Testis (tissue), 3 donors: ENCODE measurements around the gene TMEM9B. TPM values are rescaled to one million over a fixed set of nuclear protein-coding genes. Genes with fewer than 3 reads are reported as not detected.
A peak's percentile ranks its signal among the peaks of the same experiment; 100 is the strongest.

Source experiments
- DNase-seq: peaks from one replicate; pipeline ENCODE4 v3.0.0-alpha.2; 2019
- H3K27ac ChIP-seq, 2 donors: fragments of 200-600 bp; sonication (generic); one replicate each; pipeline ENCODE4 v1.5.1; 2019
- H3K27me3 ChIP-seq: fragments of 200-600 bp; sonication (generic); one replicate; pipeline ENCODE4 v1.5.1; 2019
- H3K36me3 ChIP-seq: fragments of 200-600 bp; sonication (generic); one replicate; pipeline ENCODE4 v1.5.1; 2017; ENCODE audit warnings: low read depth; ENCODE audit errors: missing control alignments
- H3K4me1 ChIP-seq: fragments of 200-600 bp; sonication (generic); one replicate; pipeline ENCODE4 v1.5.1; 2019
- H3K4me3 ChIP-seq, 2 donors: fragments of 200-600 bp; sonication (generic); one replicate each; pipeline ENCODE4 v1.5.1; 2017 to 2019
- H3K9me3 ChIP-seq: fragments of 200-600 bp; sonication (generic); one replicate; pipeline ENCODE4 v1.5.1; 2017
- POLR2A ChIP-seq: fragments of 450-650 bp; IDR thresholded peaks from one replicate; pipeline ENCODE4 v1.6.1; 2017; ENCODE audit warnings: antibody characterized with exemption, mild to moderate bottlenecking, moderate library complexity
- WGBS, 2 donors: methylation state at CpG; one replicate each; pipeline ENCODE4 v1.1.5; 2018; 5-methylcytosine and 5-hydroxymethylcytosine counted together
- intact Hi-C: fragments of 100-400 bp; cut with DNase I; formaldehyde crosslinking; loops from one replicate; pipeline ENCODE4 v1.15.1; 2023; ENCODE audit warnings: low total_unique reads
- polyA plus RNA-seq: library from polyadenylated mRNA; stranded (reverse); fragments of 350-450 nt; fragmentation: Illumina TruSeq; extraction: RNeasy Lipid Tissue Mini Kit (QIAGEN cat#74804); gene quantifications from one replicate; pipeline ENCODE4 v1.2.3, GENCODE V29; 2014; ENCODE audit warnings: low read depth, low replicate concordance; ENCODE audit not compliant: insufficient read depth
- small RNA-seq, 2 donors: library from RNA; depleted of rRNA; stranded (forward); fragments of <200 nt; gene quantifications; one replicate each; pipeline ENCODE3, GENCODE V24; 2016
- total RNA-seq, 2 donors: library from RNA; depleted of rRNA; stranded (reverse); fragments of >200 nt; gene quantifications; one replicate each; pipeline ENCODE4 v1.2.3, GENCODE V29; 2016
- TF ChIP-seq, protein P1 (sequence below), 3 experiments: fragments of 450-650 bp in 2 of 3; fragments of 200-600 bp in 1 of 3; sonication (generic) in 1 of 3; IDR thresholded peaks; one replicate each; pipeline ENCODE4 v1.5.1; 2016 to 2019; ENCODE audit warnings: antibody characterized with exemption in 3 of 3, mild to moderate bottlenecking in 2 of 3, moderate library complexity in 1 of 3

The TMEM9B gene
- total and polyA plus RNA-seq, 3 donors from 2014 or later, result 43.3 to 55.0 (median 43.5) TPM

DNA sequence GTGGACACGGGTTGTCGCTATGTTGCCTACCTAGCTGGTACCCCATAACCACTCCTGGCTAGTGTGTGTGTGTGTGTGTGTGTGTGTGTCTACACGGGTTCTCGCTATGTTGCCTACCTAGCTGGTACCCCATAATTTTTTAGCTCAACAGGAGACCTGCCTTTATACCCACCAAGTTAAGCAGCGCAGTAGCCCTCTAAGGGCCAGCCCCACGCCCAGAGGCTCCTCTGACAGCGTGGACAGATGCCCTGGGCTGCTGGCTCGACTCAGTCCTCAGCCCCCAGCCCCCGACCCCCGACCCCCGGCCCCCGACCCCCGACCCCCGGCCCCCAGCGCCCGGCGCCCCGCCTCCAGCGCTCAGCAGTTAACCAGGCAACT is 53.6 kb downstream of the TMEM9B start:
- peak overlapping the region; percentile 95 to 98 for H3K27ac ChIP-seq
- peaks cover 22% of the 10 kb centered on the region for H3K4me1 ChIP-seq
- TF ChIP-seq, protein P1, sequence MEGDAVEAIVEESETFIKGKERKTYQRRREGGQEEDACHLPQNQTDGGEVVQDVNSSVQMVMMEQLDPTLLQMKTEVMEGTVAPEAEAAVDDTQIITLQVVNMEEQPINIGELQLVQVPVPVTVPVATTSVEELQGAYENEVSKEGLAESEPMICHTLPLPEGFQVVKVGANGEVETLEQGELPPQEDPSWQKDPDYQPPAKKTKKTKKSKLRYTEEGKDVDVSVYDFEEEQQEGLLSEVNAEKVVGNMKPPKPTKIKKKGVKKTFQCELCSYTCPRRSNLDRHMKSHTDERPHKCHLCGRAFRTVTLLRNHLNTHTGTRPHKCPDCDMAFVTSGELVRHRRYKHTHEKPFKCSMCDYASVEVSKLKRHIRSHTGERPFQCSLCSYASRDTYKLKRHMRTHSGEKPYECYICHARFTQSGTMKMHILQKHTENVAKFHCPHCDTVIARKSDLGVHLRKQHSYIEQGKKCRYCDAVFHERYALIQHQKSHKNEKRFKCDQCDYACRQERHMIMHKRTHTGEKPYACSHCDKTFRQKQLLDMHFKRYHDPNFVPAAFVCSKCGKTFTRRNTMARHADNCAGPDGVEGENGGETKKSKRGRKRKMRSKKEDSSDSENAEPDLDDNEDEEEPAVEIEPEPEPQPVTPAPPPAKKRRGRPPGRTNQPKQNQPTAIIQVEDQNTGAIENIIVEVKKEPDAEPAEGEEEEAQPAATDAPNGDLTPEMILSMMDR (IDR thresholded peaks at IDR 0.05), result no peak
- TF ChIP-seq POLR2A, result no peak
- H3K4me3 ChIP-seq, result peak overlapping the region; percentile 94 to 98
- H3K9me3 ChIP-seq, result no peaks in the 10 kb centered on the region
- 0% methylated on average over 2 to 7 of the region's 19 CpGs for WGBS, 2 donors
- DNase-seq, result no peak
- H3K27me3 ChIP-seq, result no peaks in the 10 kb centered on the region
- intact Hi-C loops, result loop anchor here (5.0 kb wide), 1 partner anchor 228 kb away; the partner anchor contains the start of genes RPL27A and TRIM66
- no peaks in the 10 kb centered on the region for H3K36me3 ChIP-seq

DNA sequence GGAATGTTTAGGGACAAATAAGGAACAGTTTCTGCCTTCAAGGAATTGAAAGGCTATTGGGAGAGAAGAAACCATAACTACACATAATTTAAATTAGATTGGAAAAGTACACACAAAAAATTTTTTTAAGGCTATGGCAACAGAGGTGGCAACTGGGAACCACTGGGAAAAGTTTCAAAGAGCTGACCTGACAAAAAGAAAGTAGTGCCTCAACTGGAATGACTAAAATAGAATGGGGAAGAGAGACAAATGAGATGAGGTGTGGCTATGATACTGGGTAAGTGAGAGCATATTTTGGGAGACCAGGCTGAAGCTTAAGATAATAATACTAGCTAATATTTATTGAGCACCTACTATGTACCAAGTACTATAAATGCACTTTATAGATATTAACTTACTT is 56.1 kb downstream of the TMEM9B start:
- Histone ChIP-seq H3K27ac (no peak overlapping the region), H3K27me3 (no peaks in the 10 kb centered on the region), H3K4me1 (peaks cover 6% of the 10 kb centered on the region), H3K9me3 (no peaks in the 10 kb centered on the region), H3K4me3 (no peak overlapping the region), H3K36me3 (no peaks in the 10 kb centered on the region)
- intact Hi-C loops, result no loop called here
- TF ChIP-seq, protein P1 (IDR thresholded peaks at IDR 0.05), result no peak
- TF ChIP-seq POLR2A, result no peak
- DNase-seq, result no peak

DNA sequence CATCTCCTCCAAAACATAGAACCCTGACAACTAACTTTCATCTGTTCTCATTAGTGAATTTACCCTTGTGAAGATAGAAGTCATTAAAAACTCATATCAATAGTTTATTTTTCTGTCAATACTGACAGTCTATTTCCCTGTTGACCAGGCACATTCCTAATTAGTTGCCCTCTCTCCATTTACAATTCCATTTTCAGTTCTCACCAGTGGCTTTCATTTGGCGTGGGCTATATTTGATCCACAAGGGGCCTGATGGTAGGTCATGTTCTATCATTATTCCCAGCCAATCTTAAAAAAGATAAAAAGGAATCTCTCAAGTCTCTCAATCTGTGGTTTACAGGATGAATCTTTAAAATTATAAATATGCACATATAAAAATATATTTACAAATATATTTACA is 57.1 kb downstream of the TMEM9B start:
- DNase-seq, result no peak
- Histone ChIP-seq H3K36me3 (no peaks in the 10 kb centered on the region), H3K4me3 (no peak overlapping the region), H3K9me3 (no peaks in the 10 kb centered on the region), H3K27ac (no peak overlapping the region), H3K4me1 (peaks cover under 1% of the 10 kb centered on the region), H3K27me3 (no peaks in the 10 kb centered on the region)
- 88% methylated on average over 1 of the region's 1 CpG for WGBS, 2 donors
- TF ChIP-seq POLR2A, result no peak
- TF ChIP-seq, protein P1 (IDR thresholded peaks at IDR 0.05), result no peak
- intact Hi-C loops, result no loop called here

DNA sequence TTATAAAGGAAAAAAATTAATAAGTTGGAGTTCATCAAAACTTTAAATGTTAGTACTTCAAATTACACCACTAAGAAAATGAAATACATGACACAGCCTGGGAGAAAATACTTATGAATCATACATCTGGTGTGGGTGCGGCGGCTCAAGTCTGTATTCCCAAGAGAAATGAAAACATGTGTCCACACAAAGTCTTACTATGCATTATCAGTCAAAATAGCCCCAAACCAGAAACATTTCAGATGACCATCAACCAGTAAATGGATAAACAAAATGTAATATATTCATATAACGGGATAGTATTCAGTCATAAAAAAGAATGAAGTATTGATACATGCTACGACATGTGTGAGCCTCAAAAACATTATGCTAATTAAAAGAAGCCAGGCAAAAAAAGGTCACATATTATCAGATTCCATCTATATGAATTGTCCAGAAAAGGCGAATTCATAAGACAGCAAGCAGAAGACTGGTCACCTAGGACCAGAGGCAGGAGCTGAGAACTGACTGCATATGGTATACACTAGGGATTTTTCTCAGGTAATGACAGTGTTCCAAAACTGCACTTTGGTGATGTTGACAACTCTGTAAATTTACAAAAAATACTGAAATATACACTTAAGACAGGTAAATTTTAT is 58.6 kb downstream of the TMEM9B start:
- Histone ChIP-seq H3K4me1 (no peaks in the 10 kb centered on the region), H3K36me3 (no peaks in the 10 kb centered on the region), H3K9me3 (no peaks in the 10 kb centered on the region), H3K27me3 (no peaks in the 10 kb centered on the region), H3K4me3 (no peak overlapping the region), H3K27ac (no peak overlapping the region)
- 87 to 90% methylated on average over 5 of the region's 5 CpGs for WGBS, 2 donors
- no peak for DNase-seq
- no peak for TF ChIP-seq POLR2A
- TF ChIP-seq, protein P1 (IDR thresholded peaks at IDR 0.05), result no peak
- intact Hi-C loops, result no loop called here

DNA sequence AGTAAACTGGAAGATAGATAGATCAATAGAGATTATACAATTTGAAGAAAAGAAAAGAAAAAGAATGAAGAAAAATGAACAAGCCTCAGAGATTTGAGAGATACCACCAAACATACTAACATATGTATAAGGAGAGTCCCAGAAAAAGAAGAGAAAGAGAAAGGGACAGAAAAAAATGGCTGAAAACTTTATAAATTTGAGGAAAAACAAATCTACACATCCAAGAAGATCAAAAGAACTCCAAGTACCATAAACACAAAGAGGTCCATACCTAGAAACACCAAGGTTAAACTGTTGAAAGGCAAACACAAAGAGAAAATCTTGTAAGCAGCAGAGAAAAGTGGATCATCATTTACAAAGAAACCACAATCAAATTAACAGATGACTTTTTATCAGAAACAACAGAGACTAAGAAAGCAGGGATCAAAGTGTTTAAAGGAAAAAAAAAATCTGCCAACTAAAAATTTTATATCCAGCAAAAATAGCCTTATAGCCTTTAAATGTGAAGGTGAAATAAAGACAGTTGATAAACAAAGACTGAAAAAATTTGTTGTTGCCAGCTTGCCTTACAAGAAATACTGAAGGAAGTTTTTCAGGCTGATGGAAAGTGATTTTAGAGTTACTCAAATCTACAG is 65.0 kb downstream of the TMEM9B start:
- TF ChIP-seq POLR2A, result no peak
- DNase-seq, result no peak
- intact Hi-C loops, result no loop called here
- H3K27ac ChIP-seq, result no peak overlapping the region
- no peak overlapping the region for H3K4me3 ChIP-seq
- H3K36me3 ChIP-seq, result no peaks in the 10 kb centered on the region
- no peaks in the 10 kb centered on the region for H3K27me3 ChIP-seq
- no peaks in the 10 kb centered on the region for H3K9me3 ChIP-seq
- H3K4me1 ChIP-seq, result no peaks in the 10 kb centered on the region

Small RNA genes lying within 50 kb of the gene (small RNA-seq; reads per million reads assigned to genes)
- gene RF00019, result 0 reads per million in 2 donors

Other genes with a start within 250 kb of the TMEM9B start
- 10 to 100 TPM; 38.5 to 40.4 TPM for gene AKIP1, start 53.3 kb downstream of the TMEM9B start, total RNA-seq
- gene AKIP1, start 53.3 kb downstream of the TMEM9B start, polyA plus RNA-seq, result 30.9 TPM
- 1 to 10 TPM; 1.4 to 1.7 TPM for gene C11orf16, start 31.5 kb downstream of the TMEM9B start, total RNA-seq
- gene C11orf16, start 31.5 kb downstream of the TMEM9B start, polyA plus RNA-seq, result 5.9 TPM
- gene ASCL3, start 21.4 kb downstream of the TMEM9B start, total RNA-seq, result not detected
- gene ASCL3, start 21.4 kb downstream of the TMEM9B start, polyA plus RNA-seq, result not detected
- gene NRIP3, start 39.6 kb upstream of the TMEM9B start, total RNA-seq, result 10 to 100 TPM; 29.4 to 55.1 TPM
- gene NRIP3, start 39.6 kb upstream of the TMEM9B start, polyA plus RNA-seq, result 108 TPM
- 1 to 10 TPM; 3.5 to 5.0 TPM for gene SCUBE2, start 127.2 kb upstream of the TMEM9B start, total RNA-seq
- gene SCUBE2, start 127.2 kb upstream of the TMEM9B start, polyA plus RNA-seq, result 10.5 TPM